Ishikawa (cell line): ENCODE data around the gene MROH7.

Experiments used
- CEBPB ChIP-seq: IDR thresholded peaks from 2 replicates; pipeline ENCODE4 v1.6.1; 2012
- CREB1 ChIP-seq: IDR thresholded peaks from 2 replicates; pipeline ENCODE4 v1.6.1; 2012; ENCODE audit warnings: low read depth
- EGR1 ChIP-seq: IDR thresholded peaks from 2 replicates; pipeline ENCODE4 v1.6.1; 2012
- EP300 ChIP-seq: IDR thresholded peaks from 2 replicates; pipeline ENCODE4 v1.6.1; 2012; ENCODE audit warnings: borderline replicate concordance
- FOXM1 ChIP-seq: IDR thresholded peaks from 2 replicates; pipeline ENCODE4 v1.6.1; 2012; ENCODE audit warnings: low read depth, borderline replicate concordance
- MAX ChIP-seq: IDR thresholded peaks from 2 replicates; pipeline ENCODE4 v1.6.1; 2012
- NFIC ChIP-seq: IDR thresholded peaks from 2 replicates; pipeline ENCODE4 v1.6.1; 2012
- RAD21 ChIP-seq: IDR thresholded peaks from 2 replicates; pipeline ENCODE4 v1.6.1; 2012; ENCODE audit warnings: low read depth
- TAF1 ChIP-seq: IDR thresholded peaks from 2 replicates; pipeline ENCODE4 v1.6.1; 2012; ENCODE audit warnings: low read depth, mild to moderate bottlenecking
- TCF12 ChIP-seq: IDR thresholded peaks from 2 replicates; pipeline ENCODE4 v1.6.1; 2012; ENCODE audit warnings: low read depth
- TEAD4 ChIP-seq: IDR thresholded peaks from 2 replicates; pipeline ENCODE4 v1.6.1; 2012
- USF1 ChIP-seq: IDR thresholded peaks from 2 replicates; pipeline ENCODE4 v1.6.1; 2012
- YY1 ChIP-seq: IDR thresholded peaks from 2 replicates; pipeline ENCODE4 v1.6.1; 2012; ENCODE audit warnings: low read depth
- ZBTB7A ChIP-seq: IDR thresholded peaks from 2 replicates; pipeline ENCODE4 v1.6.1; 2012; ENCODE audit warnings: low read depth
- TF ChIP-seq, protein P1 (sequence below): IDR thresholded peaks from 2 replicates; pipeline ENCODE4 v1.6.1; 2012; ENCODE audit warnings: low read depth, mild to moderate bottlenecking

Gene MROH7

GRCh38 chr1:54705153-54705552, 63.6 kb downstream of the MROH7 start:
- TF ChIP-seq, protein P1, sequence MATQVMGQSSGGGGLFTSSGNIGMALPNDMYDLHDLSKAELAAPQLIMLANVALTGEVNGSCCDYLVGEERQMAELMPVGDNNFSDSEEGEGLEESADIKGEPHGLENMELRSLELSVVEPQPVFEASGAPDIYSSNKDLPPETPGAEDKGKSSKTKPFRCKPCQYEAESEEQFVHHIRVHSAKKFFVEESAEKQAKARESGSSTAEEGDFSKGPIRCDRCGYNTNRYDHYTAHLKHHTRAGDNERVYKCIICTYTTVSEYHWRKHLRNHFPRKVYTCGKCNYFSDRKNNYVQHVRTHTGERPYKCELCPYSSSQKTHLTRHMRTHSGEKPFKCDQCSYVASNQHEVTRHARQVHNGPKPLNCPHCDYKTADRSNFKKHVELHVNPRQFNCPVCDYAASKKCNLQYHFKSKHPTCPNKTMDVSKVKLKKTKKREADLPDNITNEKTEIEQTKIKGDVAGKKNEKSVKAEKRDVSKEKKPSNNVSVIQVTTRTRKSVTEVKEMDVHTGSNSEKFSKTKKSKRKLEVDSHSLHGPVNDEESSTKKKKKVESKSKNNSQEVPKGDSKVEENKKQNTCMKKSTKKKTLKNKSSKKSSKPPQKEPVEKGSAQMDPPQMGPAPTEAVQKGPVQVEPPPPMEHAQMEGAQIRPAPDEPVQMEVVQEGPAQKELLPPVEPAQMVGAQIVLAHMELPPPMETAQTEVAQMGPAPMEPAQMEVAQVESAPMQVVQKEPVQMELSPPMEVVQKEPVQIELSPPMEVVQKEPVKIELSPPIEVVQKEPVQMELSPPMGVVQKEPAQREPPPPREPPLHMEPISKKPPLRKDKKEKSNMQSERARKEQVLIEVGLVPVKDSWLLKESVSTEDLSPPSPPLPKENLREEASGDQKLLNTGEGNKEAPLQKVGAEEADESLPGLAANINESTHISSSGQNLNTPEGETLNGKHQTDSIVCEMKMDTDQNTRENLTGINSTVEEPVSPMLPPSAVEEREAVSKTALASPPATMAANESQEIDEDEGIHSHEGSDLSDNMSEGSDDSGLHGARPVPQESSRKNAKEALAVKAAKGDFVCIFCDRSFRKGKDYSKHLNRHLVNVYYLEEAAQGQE = peak; percentile 90
- TF ChIP-seq YY1 = no peak

- TF ChIP-seq, protein P1 = peak; percentile 54
- TF ChIP-seq MAX = no peak
Observed at GRCh38 chr1:54706419-54706818, 64.8 kb downstream of the MROH7 start.

DNA sequence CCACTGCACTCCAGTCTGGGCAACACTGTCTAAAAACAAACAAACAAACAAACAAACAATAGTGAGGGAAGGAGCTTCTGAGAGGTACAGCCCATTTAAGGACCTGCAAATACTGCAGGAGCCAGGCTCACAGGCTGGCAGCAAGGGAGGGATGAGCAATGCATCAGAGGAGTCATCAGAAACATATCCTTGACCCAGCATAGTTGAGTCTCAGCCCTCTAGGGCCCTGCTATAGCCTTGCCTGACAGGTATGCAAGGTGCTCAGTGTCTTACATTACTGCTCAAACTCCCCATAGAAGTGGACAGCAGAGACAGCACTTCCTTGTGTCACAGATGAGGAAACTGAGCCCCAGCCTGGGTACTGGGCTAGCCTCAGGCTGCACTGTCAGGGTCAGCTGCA, 66.8 kb downstream of the MROH7 start:
- no peak for TF ChIP-seq TCF12
- no peak for TF ChIP-seq TEAD4

- no peak for TF ChIP-seq TEAD4
- TF ChIP-seq TAF1 = no peak
- TF ChIP-seq EP300 = no peak
- TF ChIP-seq FOXM1 = no peak
- TF ChIP-seq NFIC = no peak
- no peak for TF ChIP-seq RAD21
- no peak for TF ChIP-seq YY1
Observed at GRCh38 chr1:54709547-54710292, 68.1 kb downstream of the MROH7 start.

GRCh38 chr1:54710434-54710833, 68.8 kb downstream of the MROH7 start:
- TF ChIP-seq EP300 = no peak
- TF ChIP-seq, protein P1 = no peak
- TF ChIP-seq USF1 = no peak
- no peak for TF ChIP-seq ZBTB7A
- TF ChIP-seq YY1 = no peak
- TF ChIP-seq FOXM1 = no peak
- no peak for TF ChIP-seq TCF12
- no peak for TF ChIP-seq RAD21
- TF ChIP-seq CEBPB = no peak
- TF ChIP-seq CREB1 = no peak
- TF ChIP-seq MAX = no peak
- no peak for TF ChIP-seq TAF1
- TF ChIP-seq TEAD4 = no peak
- no peak for TF ChIP-seq NFIC
- TF ChIP-seq EGR1 = no peak

DNA sequence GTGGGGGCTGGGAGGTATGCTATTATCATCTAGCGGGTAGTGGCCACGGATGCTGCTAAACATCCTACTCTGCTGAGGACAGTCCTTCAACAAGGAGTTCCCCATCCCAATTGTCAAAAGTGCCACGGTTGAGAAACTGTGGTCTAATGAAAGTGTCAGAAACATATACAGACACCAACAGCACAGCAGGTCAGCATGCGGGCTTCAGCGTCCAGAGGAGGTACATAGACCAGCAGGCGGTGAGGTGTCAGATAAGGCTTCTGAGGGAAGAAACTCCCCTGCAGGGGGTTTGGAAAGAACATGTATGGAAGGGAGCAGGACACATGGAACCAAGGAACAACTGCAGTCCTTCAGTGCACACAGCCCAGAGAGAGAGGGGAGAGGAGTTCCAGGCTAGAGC, 69.3 kb downstream of the MROH7 start:
- TF ChIP-seq USF1 (no peak), TCF12 (no peak), YY1 (no peak), EGR1 (no peak), TAF1 (no peak), ZBTB7A (no peak), CEBPB (no peak), EP300 (no peak), FOXM1 (no peak), TEAD4 (no peak), MAX (no peak), NFIC (no peak)
- TF ChIP-seq, protein P1 = no peak
